ENCODE measurements around the gene NENF. TPM values are rescaled to one million over a fixed set of nuclear protein-coding genes. Genes with fewer than 3 reads are reported as not detected.

NENF gene
- polyA plus RNA-seq, 1 of the 3 experiments (the other 2 are of a cell fraction): 78.7 TPM

DNA sequence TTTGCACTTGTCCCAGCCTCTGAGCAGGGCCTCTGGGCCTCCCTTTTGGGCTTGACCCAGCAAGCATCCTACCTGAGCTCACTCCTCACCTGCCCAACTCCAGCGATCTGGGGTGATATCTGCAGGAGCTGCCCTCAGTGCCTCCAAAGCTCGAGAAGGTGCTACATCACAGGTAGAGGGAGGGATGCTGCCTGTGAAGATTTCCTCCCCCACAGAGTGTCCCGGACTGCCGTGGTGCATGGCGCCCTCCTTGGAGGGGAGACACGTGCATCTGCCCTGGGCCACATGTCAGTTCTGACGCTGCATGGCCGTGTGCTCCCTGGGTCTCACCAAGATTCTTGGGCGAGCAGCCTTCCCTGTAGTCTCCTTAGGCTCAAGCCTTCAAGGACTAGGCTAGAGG, 27.7 kb downstream of the NENF start (continued):
- TF ChIP-seq, protein P1, sequence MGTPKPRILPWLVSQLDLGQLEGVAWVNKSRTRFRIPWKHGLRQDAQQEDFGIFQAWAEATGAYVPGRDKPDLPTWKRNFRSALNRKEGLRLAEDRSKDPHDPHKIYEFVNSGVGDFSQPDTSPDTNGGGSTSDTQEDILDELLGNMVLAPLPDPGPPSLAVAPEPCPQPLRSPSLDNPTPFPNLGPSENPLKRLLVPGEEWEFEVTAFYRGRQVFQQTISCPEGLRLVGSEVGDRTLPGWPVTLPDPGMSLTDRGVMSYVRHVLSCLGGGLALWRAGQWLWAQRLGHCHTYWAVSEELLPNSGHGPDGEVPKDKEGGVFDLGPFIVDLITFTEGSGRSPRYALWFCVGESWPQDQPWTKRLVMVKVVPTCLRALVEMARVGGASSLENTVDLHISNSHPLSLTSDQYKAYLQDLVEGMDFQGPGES (IDR thresholded peaks at IDR 0.05; ENCODE audit: low read depth, low read length): no peak
- TF ChIP-seq RFX5 (IDR thresholded peaks at IDR 0.05; ENCODE audit: low read length): no peak

DNA sequence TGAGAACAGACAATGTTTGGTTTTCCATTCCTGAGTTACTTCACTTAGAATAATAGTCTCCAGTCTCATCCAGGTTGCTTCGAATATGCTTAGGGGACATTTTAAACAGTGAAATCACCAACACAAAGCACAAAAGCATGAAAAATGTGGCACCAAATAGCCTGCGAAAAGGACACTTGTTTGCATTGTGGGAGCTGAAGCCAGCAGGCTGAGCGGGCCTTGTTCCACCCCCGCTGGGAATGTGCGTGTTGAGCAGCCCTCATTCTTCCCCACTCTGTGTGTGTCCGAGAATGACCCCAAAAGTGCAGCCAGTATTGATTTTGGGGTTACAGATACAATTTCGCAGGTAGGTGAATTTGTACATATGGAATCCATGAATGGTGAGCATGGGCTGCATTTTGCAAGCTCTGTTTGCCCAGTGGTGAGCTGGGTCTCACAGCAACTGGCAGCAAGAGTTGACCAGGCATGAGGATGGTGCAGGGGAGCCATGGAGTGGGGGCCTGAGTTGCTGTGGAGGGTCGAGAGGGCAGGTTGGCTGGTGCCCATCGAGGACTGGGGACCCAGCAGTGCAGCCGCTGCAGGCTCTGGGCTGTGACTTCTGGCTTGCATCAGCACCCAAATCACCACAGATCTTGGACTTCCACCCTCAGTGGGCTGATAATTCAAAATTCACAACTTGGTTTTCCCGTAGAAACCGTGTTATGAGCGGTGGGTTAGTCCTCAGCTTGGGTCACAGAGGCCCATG, 29.4 kb downstream of the NENF start:
- DNase-seq: no peak
- Histone ChIP-seq H3K9me3 (no peaks in the 10 kb centered on the region), H3K4me2 (no peak overlapping the region), H3K36me3 (replicated peaks in 1 of 2; ENCODE audit: control insufficient read depth in 1 of 2, insufficient read depth in 2 of 2, low read length in 1 of 2) (no peaks in the 10 kb centered on the region), H3K9ac (no peak overlapping the region), H4K20me1 (ENCODE audit: insufficient read depth) (no peaks in the 10 kb centered on the region), H3F3A (replicated peaks; ENCODE audit: insufficient read depth) (no peaks in the 10 kb centered on the region), H3K4me3 (ENCODE audit: low read depth in 2 of 2, low read length in 1 of 2) (no peak overlapping the region), H3K27ac (ENCODE audit: low read depth in 2 of 2, low read length in 1 of 2) (no peak overlapping the region), H2AFZ (ENCODE audit: low read depth) (no peak overlapping the region), H3K79me2 (ENCODE audit: insufficient read depth) (no peaks in the 10 kb centered on the region), H3K4me1 (ENCODE audit: control insufficient read depth in 1 of 2, insufficient read depth in 2 of 2, low read depth in 1 of 2, low read length in 1 of 2) (no peaks in the 10 kb centered on the region), H3K9me2 (no peaks in the 10 kb centered on the region), H3K27me3 (ENCODE audit: insufficient read depth) (no peaks in the 10 kb centered on the region)
- POLR2A ChIA-PET: no interaction called here
- CTCF ChIA-PET: interaction anchor here (1.0 to 4.4 kb wide), 3 partner anchors 10 to 400 kb away, joined by 3 to 24 read pairs (median 5); no protein-coding TSS in a partner anchor
- TF ChIP-seq JUND (IDR thresholded peaks at IDR 0.05) (no peak), FOXJ3 (CRISPR knock-in tag; IDR thresholded peaks at IDR 0.05) (no peak), SIN3A (IDR thresholded peaks at IDR 0.05; ENCODE audit: borderline replicate concordance, low read depth, low read length) (no peak), CHD2 (IDR thresholded peaks at IDR 0.05; ENCODE audit: low read length, partially characterized antibody) (no peak), NRF1 (IDR thresholded peaks at IDR 0.05; ENCODE audit: low read depth, low read length) (no peak), TAF1 (IDR thresholded peaks at IDR 0.05; ENCODE audit: borderline replicate concordance, low read depth, low read length) (no peak), FOXM1 (IDR thresholded peaks at IDR 0.05; ENCODE audit: low read depth) (no peak), SMC3 (IDR thresholded peaks at IDR 0.05; ENCODE audit: low read depth, low read length) (no peak), RCOR1 (IDR thresholded peaks at IDR 0.05; ENCODE audit: low read length) (no peak), MEF2A (IDR thresholded peaks at IDR 0.05; ENCODE audit: borderline replicate concordance, low read depth) (no peak)
- TF ChIP-seq, protein P2, sequence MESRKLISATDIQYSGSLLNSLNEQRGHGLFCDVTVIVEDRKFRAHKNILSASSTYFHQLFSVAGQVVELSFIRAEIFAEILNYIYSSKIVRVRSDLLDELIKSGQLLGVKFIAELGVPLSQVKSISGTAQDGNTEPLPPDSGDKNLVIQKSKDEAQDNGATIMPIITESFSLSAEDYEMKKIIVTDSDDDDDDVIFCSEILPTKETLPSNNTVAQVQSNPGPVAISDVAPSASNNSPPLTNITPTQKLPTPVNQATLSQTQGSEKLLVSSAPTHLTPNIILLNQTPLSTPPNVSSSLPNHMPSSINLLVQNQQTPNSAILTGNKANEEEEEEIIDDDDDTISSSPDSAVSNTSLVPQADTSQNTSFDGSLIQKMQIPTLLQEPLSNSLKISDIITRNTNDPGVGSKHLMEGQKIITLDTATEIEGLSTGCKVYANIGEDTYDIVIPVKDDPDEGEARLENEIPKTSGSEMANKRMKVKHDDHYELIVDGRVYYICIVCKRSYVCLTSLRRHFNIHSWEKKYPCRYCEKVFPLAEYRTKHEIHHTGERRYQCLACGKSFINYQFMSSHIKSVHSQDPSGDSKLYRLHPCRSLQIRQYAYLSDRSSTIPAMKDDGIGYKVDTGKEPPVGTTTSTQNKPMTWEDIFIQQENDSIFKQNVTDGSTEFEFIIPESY (IDR thresholded peaks at IDR 0.05; ENCODE audit: borderline replicate concordance, low read depth): no peak
- TF ChIP-seq, protein P3, sequence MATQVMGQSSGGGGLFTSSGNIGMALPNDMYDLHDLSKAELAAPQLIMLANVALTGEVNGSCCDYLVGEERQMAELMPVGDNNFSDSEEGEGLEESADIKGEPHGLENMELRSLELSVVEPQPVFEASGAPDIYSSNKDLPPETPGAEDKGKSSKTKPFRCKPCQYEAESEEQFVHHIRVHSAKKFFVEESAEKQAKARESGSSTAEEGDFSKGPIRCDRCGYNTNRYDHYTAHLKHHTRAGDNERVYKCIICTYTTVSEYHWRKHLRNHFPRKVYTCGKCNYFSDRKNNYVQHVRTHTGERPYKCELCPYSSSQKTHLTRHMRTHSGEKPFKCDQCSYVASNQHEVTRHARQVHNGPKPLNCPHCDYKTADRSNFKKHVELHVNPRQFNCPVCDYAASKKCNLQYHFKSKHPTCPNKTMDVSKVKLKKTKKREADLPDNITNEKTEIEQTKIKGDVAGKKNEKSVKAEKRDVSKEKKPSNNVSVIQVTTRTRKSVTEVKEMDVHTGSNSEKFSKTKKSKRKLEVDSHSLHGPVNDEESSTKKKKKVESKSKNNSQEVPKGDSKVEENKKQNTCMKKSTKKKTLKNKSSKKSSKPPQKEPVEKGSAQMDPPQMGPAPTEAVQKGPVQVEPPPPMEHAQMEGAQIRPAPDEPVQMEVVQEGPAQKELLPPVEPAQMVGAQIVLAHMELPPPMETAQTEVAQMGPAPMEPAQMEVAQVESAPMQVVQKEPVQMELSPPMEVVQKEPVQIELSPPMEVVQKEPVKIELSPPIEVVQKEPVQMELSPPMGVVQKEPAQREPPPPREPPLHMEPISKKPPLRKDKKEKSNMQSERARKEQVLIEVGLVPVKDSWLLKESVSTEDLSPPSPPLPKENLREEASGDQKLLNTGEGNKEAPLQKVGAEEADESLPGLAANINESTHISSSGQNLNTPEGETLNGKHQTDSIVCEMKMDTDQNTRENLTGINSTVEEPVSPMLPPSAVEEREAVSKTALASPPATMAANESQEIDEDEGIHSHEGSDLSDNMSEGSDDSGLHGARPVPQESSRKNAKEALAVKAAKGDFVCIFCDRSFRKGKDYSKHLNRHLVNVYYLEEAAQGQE (IDR thresholded peaks at IDR 0.05; ENCODE audit: low read depth, low read length): no peak
- TF ChIP-seq, protein P4, sequence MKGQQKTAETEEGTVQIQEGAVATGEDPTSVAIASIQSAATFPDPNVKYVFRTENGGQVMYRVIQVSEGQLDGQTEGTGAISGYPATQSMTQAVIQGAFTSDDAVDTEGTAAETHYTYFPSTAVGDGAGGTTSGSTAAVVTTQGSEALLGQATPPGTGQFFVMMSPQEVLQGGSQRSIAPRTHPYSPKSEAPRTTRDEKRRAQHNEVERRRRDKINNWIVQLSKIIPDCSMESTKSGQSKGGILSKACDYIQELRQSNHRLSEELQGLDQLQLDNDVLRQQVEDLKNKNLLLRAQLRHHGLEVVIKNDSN (IDR thresholded peaks at IDR 0.05; ENCODE audit: borderline replicate concordance, low read depth): no peak
- 67% methylated on average over 10 of the region's 13 CpGs for whole genome bisulfite sequencing (ENCODE audit: low lambda C conversion rate)

All from SK-N-SH (cell line).